Measurements from ENCODE around the gene EHBP1L1. TPM values are rescaled to one million over a fixed set of nuclear protein-coding genes. Genes with fewer than 3 reads are reported as not detected.

EHBP1L1 gene
- total RNA-seq, 2 donors from 2014 or later = 6.2 to 9.8 TPM

DNA sequence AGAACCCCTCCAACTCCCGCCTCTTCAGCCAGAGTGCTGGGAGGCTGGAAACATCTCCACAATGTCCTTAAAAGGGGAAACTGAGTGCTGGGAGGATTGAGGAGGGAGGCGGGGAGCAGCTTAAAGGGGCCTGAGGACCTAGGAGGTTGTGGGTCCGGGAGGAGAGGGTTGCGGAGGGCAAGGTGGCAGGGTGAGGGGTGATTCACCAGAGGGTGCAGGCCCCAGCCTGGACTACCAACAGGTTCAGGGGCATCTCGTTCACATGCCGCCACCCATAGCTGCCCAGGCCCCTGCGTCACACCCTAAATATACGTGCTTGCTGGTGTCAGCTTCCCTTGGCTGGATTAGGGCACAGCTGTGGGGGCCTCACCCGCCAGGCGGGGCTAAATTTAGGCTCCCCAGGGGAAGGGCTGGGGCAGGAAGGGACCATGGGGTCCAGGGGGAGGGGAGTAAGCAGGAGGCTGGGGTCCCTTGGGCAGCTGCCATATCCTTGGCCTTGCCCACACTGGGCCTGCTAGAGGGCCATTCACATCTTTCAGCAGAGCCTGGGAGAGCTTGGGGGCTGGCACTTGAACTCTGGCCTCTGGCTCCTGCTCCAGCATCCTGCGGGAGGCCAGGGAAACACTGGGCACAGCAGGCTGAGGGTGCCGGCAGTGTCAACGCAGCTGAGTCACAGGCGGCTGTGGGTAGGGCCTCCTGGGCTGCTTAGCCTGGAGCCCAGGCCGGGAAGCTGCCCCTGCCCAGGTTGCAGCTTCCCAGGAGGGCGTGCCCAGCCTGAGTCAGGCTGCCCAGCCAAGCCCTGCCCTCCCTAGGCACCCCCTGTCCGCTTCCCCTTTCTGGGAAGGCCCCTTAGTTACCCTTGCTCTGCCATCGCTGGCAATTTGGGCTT, 1.3 kb downstream of the EHBP1L1 start:
- Histone ChIP-seq H3K4me1 (ENCODE audit: control insufficient read depth, insufficient read depth, low read length) (peaks cover 2% of the 10 kb centered on the region), H3K9ac (ENCODE audit: extremely low read depth, low read length, poor library complexity, severe bottlenecking) (no peak overlapping the region), H3K36me3 (ENCODE audit: control insufficient read depth, insufficient read depth, low read length) (no peaks in the 10 kb centered on the region), H3K4me3 (ENCODE audit: low read length) (no peak overlapping the region), H3K9me3 (ENCODE audit: control insufficient read depth, low read length) (no peaks in the 10 kb centered on the region), H3K27ac (ENCODE audit: low read depth, low read length) (no peak overlapping the region), H3K27me3 (ENCODE audit: control insufficient read depth, insufficient read depth, low read length, poor library complexity, severe bottlenecking) (peaks cover 31% of the 10 kb centered on the region)
- TF ChIP-seq, protein P1, sequence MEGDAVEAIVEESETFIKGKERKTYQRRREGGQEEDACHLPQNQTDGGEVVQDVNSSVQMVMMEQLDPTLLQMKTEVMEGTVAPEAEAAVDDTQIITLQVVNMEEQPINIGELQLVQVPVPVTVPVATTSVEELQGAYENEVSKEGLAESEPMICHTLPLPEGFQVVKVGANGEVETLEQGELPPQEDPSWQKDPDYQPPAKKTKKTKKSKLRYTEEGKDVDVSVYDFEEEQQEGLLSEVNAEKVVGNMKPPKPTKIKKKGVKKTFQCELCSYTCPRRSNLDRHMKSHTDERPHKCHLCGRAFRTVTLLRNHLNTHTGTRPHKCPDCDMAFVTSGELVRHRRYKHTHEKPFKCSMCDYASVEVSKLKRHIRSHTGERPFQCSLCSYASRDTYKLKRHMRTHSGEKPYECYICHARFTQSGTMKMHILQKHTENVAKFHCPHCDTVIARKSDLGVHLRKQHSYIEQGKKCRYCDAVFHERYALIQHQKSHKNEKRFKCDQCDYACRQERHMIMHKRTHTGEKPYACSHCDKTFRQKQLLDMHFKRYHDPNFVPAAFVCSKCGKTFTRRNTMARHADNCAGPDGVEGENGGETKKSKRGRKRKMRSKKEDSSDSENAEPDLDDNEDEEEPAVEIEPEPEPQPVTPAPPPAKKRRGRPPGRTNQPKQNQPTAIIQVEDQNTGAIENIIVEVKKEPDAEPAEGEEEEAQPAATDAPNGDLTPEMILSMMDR (conservative IDR thresholded peaks at IDR 0.05) = no peak
- no peak for DNase-seq
- Mint-ChIP-seq H3K27me3 (ENCODE audit: insufficient read depth) (peaks cover 68% of the 10 kb centered on the region), H3K36me3 (ENCODE audit: low read depth) (peaks cover 4% of the 10 kb centered on the region), H3K4me3 (peak overlapping the region; percentile 97), H3K4me1 (peaks cover 20% of the 10 kb centered on the region), H3K9me3 (no peaks in the 10 kb centered on the region), H3K27ac (no peak overlapping the region)
- WGBS, 2 experiments (ENCODE audit: insufficient coverage in 1 of 2, insufficient read length in 1 of 2) = 85 to 97% methylated on average over 5 to 18 of the region's 18 CpGs

DNA sequence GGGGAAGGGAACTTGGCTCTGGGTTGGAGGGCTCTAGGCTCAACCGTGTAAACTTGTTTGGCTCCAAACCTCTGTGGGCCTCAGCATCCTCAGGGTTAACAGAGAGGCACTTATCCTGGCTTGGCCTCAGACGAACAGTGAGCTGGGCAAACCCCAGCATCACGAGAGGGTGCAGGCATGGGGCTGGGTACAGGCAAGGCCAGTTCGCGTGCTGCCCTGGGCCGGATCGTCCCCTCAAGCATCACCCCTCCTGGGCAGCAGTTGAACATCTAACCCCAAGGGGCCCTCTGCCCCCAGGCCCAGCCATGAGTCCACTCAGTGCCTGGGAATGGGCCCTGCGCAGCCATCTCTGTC, 1.9 kb downstream of the EHBP1L1 start:
- no peak overlapping the region for H3K27ac ChIP-seq (ENCODE audit: low read depth, low read length)
- DNase-seq = no peak
- no peak overlapping the region for H3K4me3 ChIP-seq (ENCODE audit: low read length)
- TF ChIP-seq, protein P1 (conservative IDR thresholded peaks at IDR 0.05) = no peak
- Mint-ChIP-seq H3K4me1 (peaks cover 18% of the 10 kb centered on the region), H3K27ac (no peak overlapping the region), H3K36me3 (ENCODE audit: low read depth) (peaks cover 4% of the 10 kb centered on the region), H3K4me3 (no peak overlapping the region), H3K9me3 (no peaks in the 10 kb centered on the region), H3K27me3 (ENCODE audit: insufficient read depth) (peaks cover 74% of the 10 kb centered on the region)
- H3K9ac ChIP-seq (ENCODE audit: extremely low read depth, low read length, poor library complexity, severe bottlenecking) = no peak overlapping the region
- peaks cover 2% of the 10 kb centered on the region for H3K4me1 ChIP-seq (ENCODE audit: control insufficient read depth, insufficient read depth, low read length)
- WGBS, 2 experiments (ENCODE audit: insufficient coverage in 1 of 2, insufficient read length in 1 of 2) = 80 to 95% methylated on average over 4 to 8 of the region's 8 CpGs
- no peaks in the 10 kb centered on the region for H3K36me3 ChIP-seq (ENCODE audit: control insufficient read depth, insufficient read depth, low read length)
- peaks cover 37% of the 10 kb centered on the region for H3K27me3 ChIP-seq (ENCODE audit: control insufficient read depth, insufficient read depth, low read length, poor library complexity, severe bottlenecking)
- no peaks in the 10 kb centered on the region for H3K9me3 ChIP-seq (ENCODE audit: control insufficient read depth, low read length)

DNA sequence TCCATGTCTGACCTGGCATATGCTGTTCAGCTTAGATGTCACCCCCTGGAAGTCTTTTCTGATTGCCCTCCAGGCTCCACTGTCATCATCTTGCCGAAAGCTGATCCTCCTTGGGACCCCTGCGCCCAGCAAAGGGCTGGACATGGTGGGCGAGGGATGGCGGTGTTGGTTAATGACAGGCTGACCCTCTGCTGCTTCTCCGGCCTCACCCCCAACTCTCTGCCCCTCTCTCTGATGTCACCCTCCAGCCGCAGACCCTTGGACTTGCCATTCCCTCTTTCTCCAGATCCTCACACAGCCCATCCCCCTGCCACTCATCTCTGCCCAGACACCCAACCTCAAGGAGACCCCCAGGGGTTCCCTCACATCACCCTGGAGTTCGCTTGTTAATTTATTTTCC, 2.3 kb downstream of the EHBP1L1 start:
- Mint-ChIP-seq H3K36me3 (ENCODE audit: low read depth) (peaks cover 4% of the 10 kb centered on the region), H3K9me3 (no peaks in the 10 kb centered on the region), H3K4me3 (no peak overlapping the region), H3K27me3 (ENCODE audit: insufficient read depth) (peaks cover 78% of the 10 kb centered on the region), H3K27ac (no peak overlapping the region), H3K4me1 (peaks cover 18% of the 10 kb centered on the region)
- DNase-seq = no peak
- no peaks in the 10 kb centered on the region for H3K36me3 ChIP-seq (ENCODE audit: control insufficient read depth, insufficient read depth, low read length)
- TF ChIP-seq, protein P1 (conservative IDR thresholded peaks at IDR 0.05) = no peak
- 89 to 95% methylated on average over 3 to 7 of the region's 7 CpGs for WGBS, 2 experiments (ENCODE audit: insufficient coverage in 1 of 2, insufficient read length in 1 of 2)
- peaks cover 2% of the 10 kb centered on the region for H3K4me1 ChIP-seq (ENCODE audit: control insufficient read depth, insufficient read depth, low read length)
- peaks cover 41% of the 10 kb centered on the region for H3K27me3 ChIP-seq (ENCODE audit: control insufficient read depth, insufficient read depth, low read length, poor library complexity, severe bottlenecking)
- H3K9ac ChIP-seq (ENCODE audit: extremely low read depth, low read length, poor library complexity, severe bottlenecking) = no peak overlapping the region
- no peak overlapping the region for H3K27ac ChIP-seq (ENCODE audit: low read depth, low read length)
- no peak overlapping the region for H3K4me3 ChIP-seq (ENCODE audit: low read length)
- H3K9me3 ChIP-seq (ENCODE audit: control insufficient read depth, low read length) = no peaks in the 10 kb centered on the region
